HepG2 (cell line): Measurements from ENCODE around the gene HNRNPA2B1. TPM values are rescaled to one million over a fixed set of nuclear protein-coding genes. Genes with fewer than 3 reads are reported as not detected.

ENCODE experiments used
- AGO1 ChIP-seq: fragments of 200-400 bp; formaldehyde crosslinking; IDR thresholded peaks from 2 replicates; pipeline ENCODE4 v1.6.1; 2017; ENCODE audit warnings: mild to moderate bottlenecking, low read depth, low read length, moderate library complexity; ENCODE audit not compliant: poor library complexity, severe bottlenecking
- ATM ChIP-seq: fragments of 450-650 bp; IDR thresholded peaks from 2 replicates; pipeline ENCODE4 v1.7.1; 2017; ENCODE audit warnings: mild to moderate bottlenecking, borderline replicate concordance
- CAMTA2 ChIP-seq: sonication (generic); formaldehyde crosslinking; IDR thresholded peaks from 2 replicates; pipeline ENCODE4 v1.4.0; 2020; ENCODE audit warnings: mild to moderate bottlenecking, missing genetic modification reagents, borderline replicate concordance
- CENPT ChIP-seq: sonication (generic); formaldehyde crosslinking; IDR thresholded peaks from 2 replicates; pipeline ENCODE4 v1.8.0; 2022; ENCODE audit warnings: low read depth, mild to moderate bottlenecking, moderate library complexity, missing genetic modification reagents
- CHCHD3 ChIP-seq: sonication (generic); formaldehyde crosslinking; IDR thresholded peaks from 2 replicates; pipeline ENCODE4 v1.8.0; 2022; ENCODE audit warnings: mild to moderate bottlenecking, missing genetic modification reagents, moderate library complexity
- DNMT1 ChIP-seq: sonication (generic); formaldehyde crosslinking; IDR thresholded peaks from 2 replicates; pipeline ENCODE4 v1.5.1; 2020; ENCODE audit warnings: mild to moderate bottlenecking, missing genetic modification reagents
- ELF1 ChIP-seq: sonication (generic); formaldehyde crosslinking; IDR thresholded peaks from 2 replicates; pipeline ENCODE4 v1.4.0; 2020; ENCODE audit warnings: missing genetic modification reagents
- ELF3 ChIP-seq: IDR thresholded peaks from 2 replicates; pipeline ENCODE4 v1.6.1; 2016; ENCODE audit warnings: missing genetic modification reagents, missing compliant biosample characterization
- FOXA3 ChIP-seq: IDR thresholded peaks from 2 replicates; pipeline ENCODE4 v1.6.1; 2016; ENCODE audit warnings: missing genetic modification reagents, missing compliant biosample characterization
- GATAD1 ChIP-seq: IDR thresholded peaks from 2 replicates; pipeline ENCODE4 v1.6.1; 2016; ENCODE audit warnings: missing genetic modification reagents, missing compliant biosample characterization
- GTF3A ChIP-seq: sonication (generic); formaldehyde crosslinking; conservative IDR thresholded peaks from 2 replicates; pipeline ENCODE4 v1.4.0; 2020; ENCODE audit warnings: mild to moderate bottlenecking, missing genetic modification reagents
- HNF4A ChIP-seq: sonication (generic); formaldehyde crosslinking; IDR thresholded peaks from 2 replicates; pipeline ENCODE4 v1.4.0; 2020; ENCODE audit warnings: missing genetic modification reagents
- KMT2A ChIP-seq: sonication (generic); formaldehyde crosslinking; IDR thresholded peaks from 2 replicates; pipeline ENCODE4 v1.4.0; 2020; ENCODE audit warnings: missing genetic modification reagents
- MBNL3 ChIP-seq: fragments of 250-450 bp; sonication (Bioruptor Pico); conservative IDR thresholded peaks from 2 replicates; pipeline ENCODE4 v1.8.0; 2022; ENCODE audit warnings: mild to moderate bottlenecking, inconsistent platforms
- TMF1 ChIP-seq: sonication (generic); formaldehyde crosslinking; IDR thresholded peaks from 2 replicates; pipeline ENCODE4 v1.8.1; 2022; ENCODE audit warnings: low read depth, missing genetic modification reagents
- ZC3H13 ChIP-seq: sonication (generic); formaldehyde crosslinking; IDR thresholded peaks from 2 replicates; pipeline ENCODE4 v1.8.1; 2023; ENCODE audit warnings: mild to moderate bottlenecking, missing genetic modification reagents, moderate library complexity
- ZNF569 ChIP-seq: sonication (generic); formaldehyde crosslinking; IDR thresholded peaks from 2 replicates; pipeline ENCODE4 v1.5.0; 2020; ENCODE audit warnings: mild to moderate bottlenecking, missing genetic modification reagents, moderate library complexity, borderline replicate concordance
- ZNF605 ChIP-seq: sonication (generic); formaldehyde crosslinking; IDR thresholded peaks from 2 replicates; pipeline ENCODE4 v1.8.0; 2022; ENCODE audit warnings: mild to moderate bottlenecking, missing genetic modification reagents
- polyA plus RNA-seq, 8 experiments: library from polyadenylated mRNA; depleted of rRNA in 3 of 8; stranded (reverse) in 7 of 8; unstranded in 1 of 8; fragments of >200 nt; fragmentation: Illumina TruSeq in 4 of 8; extraction: Trizol in 4 of 8; gene quantifications; 2 replicates each; pipeline versions ENCODE4 v1.2.1 to v1.2.3, GENCODE V29; 2011 to 2016; ENCODE audit warnings: low read depth in 4 of 8, missing spikeins in 1 of 8, mixed read lengths in 1 of 8; ENCODE audit not compliant: insufficient read depth in 1 of 8
- total RNA-seq, 5 experiments: library from RNA; depleted of rRNA; stranded (reverse); fragments of >200 nt; fragmentation: Illumina TruSeq; extraction: Trizol; gene quantifications; 2 replicates each; pipeline ENCODE4 v1.2.3, GENCODE V29; 2016; ENCODE audit warnings: low read depth in 1 of 5
- TF ChIP-seq, protein P1 (sequence below): sonication (generic); formaldehyde crosslinking; IDR thresholded peaks from 2 replicates; pipeline ENCODE4 v1.8.0; 2022; ENCODE audit warnings: mild to moderate bottlenecking, missing genetic modification reagents; ENCODE audit not compliant: insufficient replicate concordance
- TF ChIP-seq, protein P2 (sequence below): sonication (generic); formaldehyde crosslinking; IDR thresholded peaks from 2 replicates; pipeline ENCODE4 v1.4.0; 2020; ENCODE audit warnings: mild to moderate bottlenecking, missing genetic modification reagents, borderline replicate concordance
- TF ChIP-seq, protein P3 (sequence below), 2 experiments: sonication (generic) in 1 of 2; formaldehyde crosslinking in 1 of 2; IDR thresholded peaks; 2 replicates each; pipeline versions ENCODE4 v1.6.1 to v1.9.0; 2014 to 2022; ENCODE audit warnings: antibody characterized with exemption in 1 of 2, borderline replicate concordance in 1 of 2, inconsistent platforms in 1 of 2, low read depth in 1 of 2, missing genetic modification reagents in 1 of 2

HNRNPA2B1 gene
- total and polyA plus RNA-seq, 2 of the 13 experiments (the other 11 are each of a cell fraction or from before 2014, with no cell fraction given) = 193 to 412 TPM

DNA sequence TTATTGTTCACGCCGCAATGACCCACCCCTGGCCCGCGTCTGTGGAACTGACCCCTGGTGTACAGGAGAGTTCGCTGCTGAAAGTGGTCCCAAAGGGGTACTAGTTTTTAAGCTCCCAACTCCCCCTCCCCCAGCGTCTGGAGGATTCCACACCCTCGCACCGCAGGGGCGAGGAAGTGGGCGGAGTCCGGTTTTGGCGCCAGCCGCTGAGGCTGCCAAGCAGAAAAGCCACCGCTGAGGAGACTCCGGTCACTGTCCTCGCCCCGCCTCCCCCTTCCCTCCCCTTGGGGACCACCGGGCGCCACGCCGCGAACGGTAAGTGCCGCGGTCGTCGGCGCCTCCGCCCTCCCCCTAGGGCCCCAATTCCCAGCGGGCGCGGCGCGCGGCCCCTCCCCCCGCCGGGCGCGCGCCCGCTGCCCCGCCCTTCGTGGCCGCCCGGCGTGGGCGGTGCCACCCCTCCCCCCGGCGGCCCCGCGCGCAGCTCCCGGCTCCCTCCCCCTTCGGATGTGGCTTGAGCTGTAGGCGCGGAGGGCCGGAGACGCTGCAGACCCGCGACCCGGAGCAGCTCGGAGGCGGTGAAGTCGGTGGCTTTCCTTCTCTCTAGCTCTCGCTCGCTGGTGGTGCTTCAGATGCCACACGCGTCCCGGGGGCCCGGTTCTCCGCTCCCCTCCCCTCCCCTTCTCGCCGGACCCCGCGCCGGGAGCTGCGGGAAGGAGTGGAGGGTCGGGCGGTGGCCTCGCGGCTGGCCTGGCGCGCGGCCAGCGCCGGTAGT, 887 bp upstream of the HNRNPA2B1 start, which contains the start of gene CBX3 (continued):
- TF ChIP-seq, protein P1, sequence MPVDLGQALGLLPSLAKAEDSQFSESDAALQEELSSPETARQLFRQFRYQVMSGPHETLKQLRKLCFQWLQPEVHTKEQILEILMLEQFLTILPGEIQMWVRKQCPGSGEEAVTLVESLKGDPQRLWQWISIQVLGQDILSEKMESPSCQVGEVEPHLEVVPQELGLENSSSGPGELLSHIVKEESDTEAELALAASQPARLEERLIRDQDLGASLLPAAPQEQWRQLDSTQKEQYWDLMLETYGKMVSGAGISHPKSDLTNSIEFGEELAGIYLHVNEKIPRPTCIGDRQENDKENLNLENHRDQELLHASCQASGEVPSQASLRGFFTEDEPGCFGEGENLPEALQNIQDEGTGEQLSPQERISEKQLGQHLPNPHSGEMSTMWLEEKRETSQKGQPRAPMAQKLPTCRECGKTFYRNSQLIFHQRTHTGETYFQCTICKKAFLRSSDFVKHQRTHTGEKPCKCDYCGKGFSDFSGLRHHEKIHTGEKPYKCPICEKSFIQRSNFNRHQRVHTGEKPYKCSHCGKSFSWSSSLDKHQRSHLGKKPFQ (CRISPR knock-in tag) = no peak
- TF ChIP-seq GATAD1 (CRISPR knock-in tag) = no peak; the same call in 1 of the 2 replicates
- 0 out of 2 replicates have a peak, but pooled peaks have one; percentile 3 for TF ChIP-seq KMT2A
- no peak for TF ChIP-seq CENPT
- TF ChIP-seq ZNF605 (CRISPR knock-in tag) = no peak
- TF ChIP-seq HNF4A = no peak
- TF ChIP-seq DNMT1 = no peak
- TF ChIP-seq, protein P2, sequence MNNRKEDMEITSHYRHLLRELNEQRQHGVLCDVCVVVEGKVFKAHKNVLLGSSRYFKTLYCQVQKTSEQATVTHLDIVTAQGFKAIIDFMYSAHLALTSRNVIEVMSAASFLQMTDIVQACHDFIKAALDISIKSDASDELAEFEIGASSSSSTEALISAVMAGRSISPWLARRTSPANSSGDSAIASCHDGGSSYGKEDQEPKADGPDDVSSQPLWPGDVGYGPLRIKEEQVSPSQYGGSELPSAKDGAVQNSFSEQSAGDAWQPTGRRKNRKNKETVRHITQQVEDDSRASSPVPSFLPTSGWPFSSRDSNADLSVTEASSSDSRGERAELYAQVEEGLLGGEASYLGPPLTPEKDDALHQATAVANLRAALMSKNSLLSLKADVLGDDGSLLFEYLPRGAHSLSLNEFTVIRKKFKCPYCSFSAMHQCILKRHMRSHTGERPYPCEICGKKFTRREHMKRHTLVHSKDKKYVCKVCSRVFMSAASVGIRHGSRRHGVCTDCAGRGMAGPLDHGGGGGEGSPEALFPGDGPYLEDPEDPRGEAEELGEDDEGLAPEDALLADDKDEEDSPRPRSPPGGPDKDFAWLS (CRISPR knock-in tag) = no peak
- no peak for TF ChIP-seq ELF3
- TF ChIP-seq GTF3A (CRISPR knock-in tag) = no peak
- TF ChIP-seq AGO1 = no peak
- no peak for TF ChIP-seq ELF1 (CRISPR knock-in tag)
- no peak for TF ChIP-seq TMF1 (CRISPR knock-in tag)
- TF ChIP-seq, protein P3, sequence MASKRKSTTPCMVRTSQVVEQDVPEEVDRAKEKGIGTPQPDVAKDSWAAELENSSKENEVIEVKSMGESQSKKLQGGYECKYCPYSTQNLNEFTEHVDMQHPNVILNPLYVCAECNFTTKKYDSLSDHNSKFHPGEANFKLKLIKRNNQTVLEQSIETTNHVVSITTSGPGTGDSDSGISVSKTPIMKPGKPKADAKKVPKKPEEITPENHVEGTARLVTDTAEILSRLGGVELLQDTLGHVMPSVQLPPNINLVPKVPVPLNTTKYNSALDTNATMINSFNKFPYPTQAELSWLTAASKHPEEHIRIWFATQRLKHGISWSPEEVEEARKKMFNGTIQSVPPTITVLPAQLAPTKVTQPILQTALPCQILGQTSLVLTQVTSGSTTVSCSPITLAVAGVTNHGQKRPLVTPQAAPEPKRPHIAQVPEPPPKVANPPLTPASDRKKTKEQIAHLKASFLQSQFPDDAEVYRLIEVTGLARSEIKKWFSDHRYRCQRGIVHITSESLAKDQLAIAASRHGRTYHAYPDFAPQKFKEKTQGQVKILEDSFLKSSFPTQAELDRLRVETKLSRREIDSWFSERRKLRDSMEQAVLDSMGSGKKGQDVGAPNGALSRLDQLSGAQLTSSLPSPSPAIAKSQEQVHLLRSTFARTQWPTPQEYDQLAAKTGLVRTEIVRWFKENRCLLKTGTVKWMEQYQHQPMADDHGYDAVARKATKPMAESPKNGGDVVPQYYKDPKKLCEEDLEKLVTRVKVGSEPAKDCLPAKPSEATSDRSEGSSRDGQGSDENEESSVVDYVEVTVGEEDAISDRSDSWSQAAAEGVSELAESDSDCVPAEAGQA (IDR thresholded peaks at IDR 0.05; ENCODE audit: low read depth) = no peak
- TF ChIP-seq, protein P3 (CRISPR knock-in tag; IDR thresholded peaks at IDR 0.05; ENCODE audit: borderline replicate concordance) = no peak
- TF ChIP-seq ZC3H13 (CRISPR knock-in tag) = no peak
- no peak for TF ChIP-seq CHCHD3 (CRISPR knock-in tag)
- TF ChIP-seq ATM = no peak
- TF ChIP-seq FOXA3 (CRISPR knock-in tag) = peak; percentile 32; the same call in 1 of the 2 replicates
- no peak for TF ChIP-seq CAMTA2 (CRISPR knock-in tag)
- no peak for TF ChIP-seq ZNF569
- TF ChIP-seq MBNL3 (CRISPR knock-in tag) = no peak
